Measurements from ENCODE around the gene F2RL1.
"Not testable (repeated sequence)": the region's sequence is repeated elsewhere in the genome, so short reads cannot be mapped to it uniquely, and the experiment has no call there.

Gene F2RL1

DNA sequence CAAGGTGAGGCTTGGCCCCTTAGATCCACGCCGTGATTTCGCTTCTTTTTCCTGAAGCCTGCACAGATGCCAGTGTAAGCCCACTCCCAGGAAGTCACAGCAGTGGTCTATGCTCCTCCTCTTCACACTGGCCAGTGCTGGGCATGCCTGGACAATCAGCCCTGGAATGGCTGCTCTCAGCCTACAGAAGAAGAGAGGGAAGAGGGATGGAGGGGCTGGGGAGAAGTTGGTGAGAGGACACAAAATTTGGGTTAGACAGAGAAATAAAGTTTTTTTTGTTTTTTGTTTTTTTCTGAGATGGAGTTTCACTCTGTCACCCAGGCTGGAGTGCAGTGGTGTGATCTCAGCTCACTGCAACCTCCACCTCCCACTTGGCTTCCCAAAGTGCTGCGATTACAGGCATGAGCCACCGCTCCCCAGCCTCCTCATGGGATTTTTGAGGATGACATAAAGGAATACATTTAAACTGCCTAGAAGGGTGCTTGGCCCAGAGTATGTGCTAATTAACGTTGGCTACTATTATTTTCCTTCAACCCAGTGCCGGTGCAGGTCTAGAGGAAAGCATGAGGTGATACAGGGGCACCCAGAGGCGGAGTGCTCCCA is 31.8 kb downstream of the F2RL1 start:
- no peak for DNase-seq (ENCODE audit: low spot score)

DNA sequence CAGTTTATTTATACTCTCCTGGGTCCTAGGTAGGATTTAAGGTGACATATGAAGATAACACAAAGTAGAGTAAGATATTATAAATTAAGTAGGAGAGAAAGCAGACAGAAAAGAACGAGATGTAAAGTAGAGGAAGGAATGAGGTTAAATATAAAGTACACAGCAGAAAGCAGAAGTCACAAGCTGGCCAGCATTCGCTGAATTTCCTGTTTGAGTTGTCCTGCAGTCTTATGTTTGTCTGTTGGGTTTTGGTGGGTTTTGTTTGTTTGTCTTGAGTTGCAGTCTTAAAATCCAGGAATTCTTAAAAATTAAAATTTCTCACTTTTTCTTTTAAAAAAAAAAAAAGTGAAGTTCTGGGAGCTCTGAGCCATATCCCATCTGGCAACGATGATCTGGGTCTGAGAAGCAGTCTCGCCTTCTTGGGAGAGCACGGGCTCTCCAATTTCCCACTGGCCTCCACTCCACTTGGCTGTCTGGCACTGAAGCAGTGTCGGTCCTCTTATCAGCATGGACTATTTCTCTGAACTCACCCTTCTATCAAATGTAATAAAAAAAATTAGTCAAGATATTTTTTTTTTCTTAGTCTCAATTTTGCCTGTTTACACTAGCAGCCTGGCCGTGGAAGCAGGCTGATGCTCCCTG is 33.0 kb downstream of the F2RL1 start:
- no peak for DNase-seq (ENCODE audit: low spot score)

DNA sequence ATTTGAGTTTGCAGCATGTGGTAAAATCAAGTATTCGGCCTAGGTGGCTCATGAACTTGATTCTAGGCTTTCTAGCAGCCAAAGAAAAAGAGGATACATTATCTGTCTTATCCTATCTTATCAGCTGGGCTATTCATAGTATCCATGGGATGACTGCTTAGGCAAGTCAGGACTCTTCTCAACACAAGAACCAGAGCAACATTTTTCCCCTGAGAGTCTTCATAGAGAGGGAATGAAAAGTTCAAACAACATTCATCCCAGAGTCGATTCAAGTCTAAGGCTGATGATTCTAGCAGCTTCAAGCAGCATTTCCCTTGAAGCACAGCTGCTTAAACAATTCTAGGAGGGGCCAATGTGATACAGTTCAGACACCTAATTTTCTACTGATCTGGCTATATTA is 33.9 kb downstream of the F2RL1 start:
- DNase-seq (ENCODE audit: low spot score) = no peak

DNA sequence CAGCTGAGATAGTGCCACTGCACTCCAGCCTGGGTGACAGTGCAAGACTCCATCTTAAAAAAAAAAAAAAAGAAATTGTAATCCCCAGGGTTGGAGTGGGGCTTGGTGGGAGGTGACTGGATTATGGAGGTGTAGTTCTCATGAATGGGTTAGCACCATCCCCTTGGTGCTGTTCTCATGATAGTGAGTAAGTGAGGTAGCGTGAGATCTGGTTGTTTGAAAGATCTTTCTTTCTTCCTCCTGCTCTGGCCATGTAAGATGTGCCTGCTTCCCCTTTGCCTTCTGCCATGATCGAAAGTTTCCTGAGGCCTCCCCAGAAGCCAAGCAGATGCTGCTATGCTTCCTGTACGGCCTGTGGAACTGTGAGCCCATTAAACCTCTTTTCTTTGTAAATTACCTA is 34.9 kb downstream of the F2RL1 start:
- DNase-seq (ENCODE audit: low spot score) = not testable (repeated sequence)

DNA sequence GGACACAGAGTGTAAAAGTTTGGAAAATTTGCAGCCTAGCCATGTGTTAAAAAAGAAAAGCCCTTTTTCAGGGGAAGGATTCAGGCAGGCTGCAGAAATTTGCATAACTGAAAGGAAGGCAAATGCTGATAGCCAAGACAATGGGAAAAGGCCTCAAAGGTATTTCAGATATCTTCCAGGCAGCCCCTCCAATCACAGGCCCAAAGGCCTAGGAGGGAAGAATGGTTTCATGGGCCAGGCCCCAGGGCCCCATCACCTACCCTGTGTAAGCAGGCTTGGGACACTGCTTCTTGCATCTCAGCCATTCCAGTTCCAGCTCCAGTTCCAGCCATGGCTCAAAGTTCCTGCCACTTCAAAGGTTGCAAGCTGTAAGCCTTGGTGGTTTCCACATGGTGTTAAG is 35.8 kb downstream of the F2RL1 start:
- DNase-seq (ENCODE audit: low spot score) = no peak

DNA sequence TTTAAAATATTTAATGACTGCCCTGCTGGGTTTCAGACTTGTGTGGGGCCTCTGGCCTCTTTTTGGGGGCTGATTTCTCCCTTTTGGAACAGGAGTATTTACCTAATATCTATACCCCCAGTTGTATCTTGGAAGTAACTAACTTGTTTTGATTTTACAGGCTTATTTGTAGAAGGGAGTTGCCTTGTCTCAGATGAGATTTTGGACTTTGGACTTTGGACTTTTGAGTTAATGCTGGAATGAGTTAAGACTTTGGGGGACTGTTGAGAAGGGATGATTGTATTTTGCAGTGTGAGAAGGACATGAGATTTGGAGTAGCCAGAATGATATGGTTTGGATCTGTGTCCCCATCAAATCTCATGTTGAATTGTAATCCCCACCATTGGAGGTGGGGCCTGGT is 36.7 kb downstream of the F2RL1 start:
- not testable (repeated sequence) for DNase-seq (ENCODE audit: low spot score)

DNA sequence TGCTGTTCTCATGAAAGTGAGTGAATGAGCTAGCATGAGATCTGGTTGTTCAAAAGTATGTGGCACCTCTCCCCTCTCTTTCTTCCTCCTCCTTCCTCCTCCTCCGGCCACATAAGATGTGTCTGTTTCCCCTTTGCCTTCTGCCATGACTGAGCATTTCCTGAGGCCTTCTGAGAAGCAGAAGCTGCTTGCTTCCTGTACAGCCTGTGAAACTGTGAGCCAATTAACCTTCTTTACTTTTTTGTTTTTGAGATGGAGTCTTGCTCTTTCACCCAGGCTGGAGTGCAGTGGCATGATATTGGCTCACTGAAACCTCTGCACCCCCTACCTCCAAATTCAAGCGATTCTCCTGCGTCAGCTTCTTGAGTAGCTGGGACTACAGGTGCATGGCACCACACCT is 37.1 kb downstream of the F2RL1 start:
- no peak for DNase-seq (ENCODE audit: low spot score)

DNA sequence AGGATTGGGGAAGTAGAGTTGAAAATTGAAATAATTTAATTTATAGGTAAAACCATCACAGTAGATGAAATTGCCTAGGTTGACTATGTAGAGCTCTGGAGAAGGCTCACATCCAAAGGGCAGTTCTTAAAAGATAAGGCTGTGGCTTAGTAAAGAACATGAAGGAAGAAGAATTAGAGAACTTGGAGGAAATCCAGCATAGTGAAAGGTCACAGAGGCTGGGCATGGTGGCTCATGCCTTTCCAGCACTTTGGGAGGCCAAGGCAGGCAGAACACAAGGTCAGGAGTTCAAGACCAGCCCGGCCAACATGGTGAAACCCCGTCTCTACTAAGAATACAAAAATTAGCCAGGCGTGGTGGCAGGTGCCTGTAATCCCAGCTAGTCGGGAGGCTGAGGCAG is 38.0 kb downstream of the F2RL1 start:
- not testable (repeated sequence) for DNase-seq (ENCODE audit: low spot score)

DNA sequence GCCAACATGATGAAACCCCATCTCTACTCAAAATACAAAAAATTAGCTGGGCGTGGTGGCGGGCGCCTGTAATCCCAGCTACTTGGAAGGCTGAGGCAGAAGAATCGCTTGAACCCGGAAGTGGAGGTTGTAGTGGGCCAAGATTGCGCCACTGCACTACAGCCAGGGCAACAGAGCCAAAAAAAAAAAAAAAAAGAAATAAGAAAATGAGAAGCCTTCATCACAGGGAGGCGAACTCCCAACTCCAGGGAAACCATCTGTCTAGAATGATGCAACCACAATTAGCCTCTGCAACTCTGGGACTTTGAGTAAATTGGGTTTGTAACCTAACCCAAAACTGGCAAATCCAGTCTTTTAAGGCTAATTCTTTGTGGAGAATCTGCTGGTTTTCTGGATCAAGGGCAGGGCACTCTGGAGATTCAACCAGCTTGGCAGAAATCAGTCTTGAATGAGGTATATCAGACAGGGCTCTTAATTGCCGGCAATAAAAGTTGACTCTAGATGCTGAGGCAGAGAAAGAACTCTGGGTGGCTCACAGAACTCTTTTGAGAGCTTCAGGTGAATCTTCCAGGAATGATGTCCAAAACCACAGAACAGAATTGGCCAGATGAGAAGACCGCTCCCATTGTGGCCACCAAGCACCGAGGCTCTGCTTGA is 40.9 kb downstream of the F2RL1 start:
- no peak for DNase-seq (ENCODE audit: low spot score)

DNA sequence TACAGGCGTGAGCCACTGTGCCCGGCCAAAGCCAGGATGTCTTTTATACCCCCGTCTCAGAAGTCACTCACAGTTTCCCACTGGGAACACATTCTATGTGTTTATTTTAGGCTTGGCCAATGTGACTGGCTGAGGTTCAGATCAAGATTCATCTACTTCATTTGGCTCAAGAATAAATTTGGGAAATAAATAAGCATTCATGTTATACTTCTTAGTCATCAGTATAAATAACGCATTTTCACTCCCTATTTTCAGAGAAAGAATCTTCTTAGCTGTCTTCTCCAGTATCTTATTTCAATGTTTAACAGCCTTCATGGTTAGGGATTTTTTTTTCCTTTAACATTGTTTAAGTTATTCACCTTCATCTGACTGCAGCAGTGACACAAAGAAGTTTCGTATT is 42.8 kb downstream of the F2RL1 start:
- peak; percentile 19 for DNase-seq (ENCODE audit: low spot score)

DNA sequence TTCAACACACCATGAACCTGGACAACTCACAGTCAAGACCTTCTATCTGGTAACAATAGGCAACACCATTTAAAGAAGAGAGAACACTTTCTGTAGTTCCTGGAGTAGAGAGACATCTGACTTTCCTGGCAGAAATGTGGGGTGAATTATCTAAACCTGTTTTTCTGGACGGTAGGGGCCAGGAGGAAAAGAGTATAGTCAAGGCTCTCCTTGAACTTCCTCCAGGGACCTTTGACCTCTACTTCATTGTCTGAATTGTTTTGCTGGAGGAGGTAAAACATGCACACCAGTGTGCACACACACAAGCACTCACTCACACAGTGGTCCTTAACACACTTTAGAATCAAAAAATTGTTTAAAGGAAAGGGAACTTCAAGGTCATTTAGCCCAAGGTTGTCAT is 44.2 kb downstream of the F2RL1 start:
- DNase-seq (ENCODE audit: low spot score) = no peak

DNA sequence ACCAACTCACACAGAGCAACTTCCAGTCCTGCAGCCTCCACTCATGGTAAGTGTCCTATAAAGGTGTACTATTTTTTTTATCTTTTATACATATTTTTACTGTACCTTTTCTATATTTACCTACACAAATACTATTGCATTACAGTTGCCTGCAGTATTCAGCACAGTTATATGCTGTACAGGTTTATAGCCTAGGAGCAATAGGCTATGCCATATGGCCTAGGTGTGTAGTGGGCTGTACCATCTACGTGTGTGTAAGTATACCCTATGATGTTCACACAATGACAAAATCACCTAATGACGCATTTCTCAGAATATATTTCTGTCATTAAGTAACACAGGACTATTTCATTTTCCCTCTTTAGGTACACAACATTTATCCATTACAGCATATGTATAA is 47.7 kb downstream of the F2RL1 start:
- DNase-seq (ENCODE audit: low spot score) = no peak

DNA sequence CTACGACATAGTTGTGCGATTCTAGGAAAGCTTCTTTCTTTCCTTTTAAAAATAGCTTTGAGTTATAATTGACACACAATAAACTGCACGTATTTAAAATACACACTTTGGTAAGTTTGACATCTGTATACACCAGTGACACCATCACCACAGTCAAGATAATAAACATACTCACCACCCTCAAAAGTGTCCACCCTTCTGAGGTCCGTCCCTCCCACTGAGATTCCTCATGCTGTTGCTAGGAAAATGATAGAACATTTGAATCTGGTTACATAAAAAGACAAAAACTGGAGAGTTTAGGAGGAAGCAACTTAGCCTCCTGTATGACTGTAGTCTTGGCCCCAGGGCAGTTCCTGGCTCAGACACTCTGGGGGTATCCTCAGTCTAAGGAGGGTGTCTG is 48.2 kb downstream of the F2RL1 start:
- peak; percentile 10 for DNase-seq (ENCODE audit: low spot score)

DNA sequence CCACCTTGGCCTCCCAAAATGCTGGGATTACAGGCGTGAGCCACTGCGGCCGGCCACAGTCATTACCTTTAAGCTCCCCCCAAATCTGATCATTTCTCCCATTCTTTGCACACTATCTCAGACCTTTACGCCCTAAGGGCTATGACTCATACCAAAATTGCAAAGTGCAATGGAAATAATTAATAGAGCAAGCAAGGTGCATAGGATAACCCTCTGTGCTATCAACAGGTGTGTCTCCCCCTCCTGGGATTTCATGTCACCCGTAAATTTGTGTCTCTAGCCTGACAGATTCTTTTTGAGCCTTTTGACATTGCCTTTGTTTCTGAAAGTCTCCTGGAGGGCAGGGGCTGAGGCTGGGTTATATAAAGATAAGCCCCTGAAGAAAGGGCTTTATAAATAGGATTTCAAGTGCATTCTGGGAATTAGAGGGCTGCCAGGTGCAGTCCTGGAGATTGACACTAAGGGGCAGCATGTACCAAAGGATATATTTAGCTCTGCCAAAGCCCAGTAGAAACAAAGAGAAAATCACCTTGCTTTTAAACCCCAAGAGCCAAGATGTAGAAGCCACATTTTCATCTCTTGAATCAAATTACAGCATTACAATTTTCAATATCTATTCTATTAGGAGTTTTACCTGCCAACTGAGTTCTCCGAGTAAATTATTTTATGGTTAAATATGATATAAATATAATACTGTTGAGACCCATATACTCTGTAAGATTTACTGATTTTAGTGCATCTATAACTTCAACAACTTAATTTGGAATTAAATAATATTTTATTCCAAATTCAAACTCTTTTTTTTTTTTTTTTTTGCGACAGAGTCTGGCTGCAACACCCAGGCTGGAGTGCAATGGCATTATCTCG is 49.2 kb downstream of the F2RL1 start:
- peak; percentile 54 for DNase-seq (ENCODE audit: low spot score)

DNA sequence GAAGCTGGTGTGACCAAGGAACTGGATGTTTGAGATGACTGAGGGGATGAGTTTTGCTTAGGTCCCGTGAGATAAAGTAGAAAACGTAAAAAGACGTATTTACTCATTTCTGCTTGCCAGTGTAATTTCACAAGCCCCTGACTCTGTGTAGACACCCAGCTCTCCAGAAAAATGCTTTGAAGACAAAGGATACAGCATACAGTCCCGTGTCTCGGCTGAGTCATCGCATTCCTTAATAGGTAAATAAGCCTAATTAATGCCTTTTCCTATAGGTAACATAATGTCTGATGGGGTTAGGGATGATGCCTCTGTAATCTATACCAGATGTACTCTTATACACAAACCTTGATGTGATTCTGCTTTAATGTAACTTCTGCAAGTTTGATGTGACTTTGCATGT is 51.2 kb downstream of the F2RL1 start:
- DNase-seq (ENCODE audit: low spot score) = no peak

DNA sequence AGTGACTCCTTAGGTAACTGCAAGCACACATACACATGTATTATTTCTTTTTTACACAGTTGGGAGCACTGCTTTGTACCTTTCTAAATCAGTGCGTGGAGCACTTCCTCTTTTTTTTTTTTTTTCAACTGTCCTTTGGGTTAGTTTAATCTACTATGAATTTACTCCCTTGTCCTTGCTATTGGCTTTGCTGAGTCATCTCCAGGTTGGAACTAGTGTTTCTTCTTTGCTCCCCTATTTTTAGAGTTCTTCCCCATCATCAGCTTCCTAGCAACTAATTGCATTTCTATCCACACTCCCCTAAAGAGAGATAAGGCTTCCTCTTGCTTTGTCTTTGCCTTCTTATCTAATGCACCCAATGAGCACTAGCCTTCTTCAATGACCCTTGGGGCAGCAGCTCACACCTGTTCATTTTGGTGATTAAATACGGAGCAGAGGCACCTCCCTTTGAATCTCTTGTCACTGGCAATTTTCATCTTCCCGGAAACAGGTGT is 55.3 kb downstream of the F2RL1 start:
- no peak for DNase-seq (ENCODE audit: low spot score)

Measured in hepatic stellate cell (primary cell).